Ureter (tissue), 1 donor: Measurements from ENCODE around the gene ERI2. TPM values are rescaled to one million over a fixed set of nuclear protein-coding genes. Genes with fewer than 3 reads are reported as not detected.
"Not testable (repeated sequence)": the region's sequence is repeated elsewhere in the genome, so short reads cannot be mapped to it uniquely, and the experiment has no call there.

Experiments used
- DNase-seq: peaks from one replicate; pipeline ENCODE4 v3.0.0-alpha.2; 2020; ENCODE audit warnings: low spot score
- total RNA-seq: library from RNA; stranded (reverse); gene quantifications from one replicate; pipeline ENCODE4 v1.2.4, GENCODE V29; 2023
- donor health status: DM: yes; HTN: yes; CAD: no.

Gene ERI2
- total RNA-seq, 1 donor from 2014 or later = 24.2 TPM

GRCh38 chr16:20765732-20766131 lies 40.5 kb downstream of the ERI2 start:
- DNase-seq = no peak

- DNase-seq = not testable (repeated sequence)
These were observed 41.8 kb downstream of the ERI2 start for GRCh38 chr16:20764448-20764847.

- peak; percentile 84 for DNase-seq
These were observed 42.6 kb downstream of the ERI2 start, which contains the start of gene ACSM3 for GRCh38 chr16:20763461-20764232. TSS of gene ACSM3 (plus strand) at chr16:20764014. CDS start at chr16:20770035, 6,021 bp downstream.

- DNase-seq = no peak
These were observed 43.7 kb downstream of the ERI2 start for GRCh38 chr16:20762404-20763123.

GRCh38 chr16:20761175-20761574 lies 45.1 kb downstream of the ERI2 start:
- DNase-seq = no peak

- no peak for DNase-seq
These were observed 45.9 kb downstream of the ERI2 start for GRCh38 chr16:20760346-20760745.

- DNase-seq = not testable (repeated sequence)
These were observed 50.5 kb downstream of the ERI2 start for GRCh38 chr16:20755799-20756198.

- DNase-seq = no peak
These were observed 51.0 kb downstream of the ERI2 start for GRCh38 chr16:20755238-20755637.

- DNase-seq = no peak
These were observed 52.5 kb downstream of the ERI2 start for GRCh38 chr16:20753727-20754126.

GRCh38 chr16:20750558-20750957 lies 55.7 kb downstream of the ERI2 start:
- no peak for DNase-seq

GRCh38 chr16:20749474-20749873 lies 56.8 kb downstream of the ERI2 start:
- DNase-seq = no peak

- DNase-seq = no peak
These were observed 59.0 kb downstream of the ERI2 start for GRCh38 chr16:20747030-20747816.

GRCh38 chr16:20746461-20746860 lies 59.8 kb downstream of the ERI2 start:
- DNase-seq = no peak

Other genes starting within 250 kb of the ERI2 start
- gene ACSM2B, start 230.1 kb downstream of the ERI2 start, total RNA-seq = not detected
- gene ACSM1, start 108.8 kb downstream of the ERI2 start, total RNA-seq = 1.4 TPM
- gene THUMPD1, start 64.7 kb downstream of the ERI2 start, total RNA-seq = 46.9 TPM
- 30.6 TPM for gene ACSM3, start 42.5 kb downstream of the ERI2 start, total RNA-seq
- 2.4 TPM for gene REXO5, start 55 bp upstream of the ERI2 start, total RNA-seq
- 17.4 TPM for gene DCUN1D3, start 93.9 kb upstream of the ERI2 start, total RNA-seq
- gene LYRM1, start 94.3 kb upstream of the ERI2 start, total RNA-seq = 40.3 TPM